GM12878 (cell line): Measurements from ENCODE around the gene SPDYE1. TPM values are rescaled to one million over a fixed set of nuclear protein-coding genes. Genes with fewer than 3 reads are reported as not detected.

Source experiments
- BRCA1 ChIP-seq: IDR thresholded peaks from 2 replicates; pipeline ENCODE4 v1.6.1; 2011; ENCODE audit warnings: low read depth, low read length, improper control_type of control experiment
- CBX5 ChIP-seq: sonication (generic); IDR thresholded peaks from 2 replicates; pipeline ENCODE4 v1.6.1; 2016; ENCODE audit warnings: low read depth, moderate library complexity, mild to moderate bottlenecking, inconsistent platforms
- CEBPB ChIP-seq, 2 experiments: fragments of 150-350 bp in 1 of 2; IDR thresholded peaks; 2 replicates each; pipeline ENCODE4 v1.6.1; 2012 to 2014; ENCODE audit warnings: low read depth in 2 of 2, low read length in 2 of 2, borderline replicate concordance in 1 of 2, inconsistent platforms in 1 of 2
- CHD4 ChIP-seq: fragments of 200-600 bp; sonication (generic); IDR thresholded peaks from 2 replicates; pipeline ENCODE4 v1.6.1; 2016; ENCODE audit warnings: mild to moderate bottlenecking
- CREB1 ChIP-seq: IDR thresholded peaks from 2 replicates; pipeline ENCODE4 v1.6.1; 2012; ENCODE audit warnings: low read depth, mild to moderate bottlenecking, inconsistent platforms
- E4F1 ChIP-seq: fragments of 450-650 bp; IDR thresholded peaks from 2 replicates; pipeline ENCODE4 v1.6.1; 2018; ENCODE audit warnings: borderline replicate concordance, mild to moderate bottlenecking; ENCODE audit not compliant: partially characterized antibody
- EED ChIP-seq: sonication (generic); IDR thresholded peaks from 2 replicates; pipeline ENCODE4 v1.6.1; 2016; ENCODE audit warnings: antibody characterized with exemption, low read depth
- GABPA ChIP-seq: IDR thresholded peaks from 2 replicates; pipeline ENCODE4 v1.6.1; 2014; ENCODE audit warnings: antibody characterized with exemption, low read depth, mild to moderate bottlenecking, inconsistent platforms
- HDGF ChIP-seq: fragments of 450-650 bp; IDR thresholded peaks from 2 replicates; pipeline ENCODE4 v1.6.1; 2016; ENCODE audit warnings: antibody characterized with exemption
- KDM1A ChIP-seq: fragments of 200-600 bp; sonication (generic); IDR thresholded peaks from 2 replicates; pipeline ENCODE4 v1.6.1; 2016; ENCODE audit warnings: borderline replicate concordance
- MLLT1 ChIP-seq: fragments of 450-650 bp; IDR thresholded peaks from 2 replicates; pipeline ENCODE4 v1.6.1; 2016; ENCODE audit warnings: mild to moderate bottlenecking
- MYB ChIP-seq: fragments of 150-350 bp; IDR thresholded peaks from 2 replicates; pipeline ENCODE4 v1.6.1; 2014; ENCODE audit warnings: mild to moderate bottlenecking, low read depth, low read length, borderline replicate concordance
- NRF1 ChIP-seq: conservative IDR thresholded peaks from 2 replicates; pipeline ENCODE4 v1.6.1; 2011; ENCODE audit warnings: mild to moderate bottlenecking, low read depth, low read length, improper control_type of control experiment
- POLR2AphosphoS2 ChIP-seq: IDR thresholded peaks from 2 replicates; pipeline ENCODE4 v1.6.1; 2011; ENCODE audit warnings: low read depth, mild to moderate bottlenecking, low read length, improper control_type of control experiment, moderate library complexity
- POU2F2 ChIP-seq: IDR thresholded peaks from 3 replicates; pipeline ENCODE4 v1.6.1; 2011; ENCODE audit warnings: low read depth, mild to moderate bottlenecking, low read length, borderline replicate concordance
- PRDM15 ChIP-seq: fragments of 450-650 bp; formaldehyde crosslinking; IDR thresholded peaks from 2 replicates; pipeline ENCODE4 v1.4.0; 2020; ENCODE audit warnings: mild to moderate bottlenecking, moderate library complexity
- RELB ChIP-seq: fragments of 450-650 bp; IDR thresholded peaks from 2 replicates; pipeline ENCODE4 v1.6.1; 2017; ENCODE audit warnings: low read depth, mild to moderate bottlenecking, moderate library complexity
- SMARCA5 ChIP-seq: fragments of 450-650 bp; IDR thresholded peaks from 2 replicates; pipeline ENCODE4 v1.6.1; 2017; ENCODE audit warnings: mild to moderate bottlenecking
- SPI1 ChIP-seq: IDR thresholded peaks from 2 replicates; pipeline ENCODE4 v1.6.1; 2011; ENCODE audit warnings: low read depth, mild to moderate bottlenecking, low read length, moderate library complexity, borderline replicate concordance; ENCODE audit not compliant: insufficient read depth
- SREBF2 ChIP-seq: IDR thresholded peaks from 2 replicates; pipeline ENCODE4 v1.6.1; 2012; ENCODE audit warnings: mild to moderate bottlenecking, low read length
- polyA plus RNA-seq, 11 experiments: library from polyadenylated mRNA; depleted of rRNA in 4 of 11; unstranded in 6 of 11; stranded (reverse) in 5 of 11; fragments of >200 nt; fragmentation: Nextera tagmentation in 4 of 11; fragmentation: Illumina TruSeq in 1 of 11; extraction: Ambion mirVana in 4 of 11; extraction: Trizol in 1 of 11; gene quantifications; 1 replicate in 1 of 11; 2 replicates in 10 of 11; pipeline versions ENCODE4 v1.2.1 to v1.2.3, GENCODE V29; 2011 to 2016; ENCODE audit warnings: inconsistent platforms in 2 of 11, missing spikeins in 2 of 11, low read depth in 1 of 11
- total RNA-seq, 4 experiments: library from RNA; depleted of rRNA in 3 of 4; stranded (reverse); fragments of >200 nt in 3 of 4; fragmentation: Illumina TruSeq in 1 of 4; extraction: Trizol in 1 of 4; gene quantifications; 2 replicates each; pipeline versions ENCODE4 v1.2.1 to v1.2.3, GENCODE V29; 2013 to 2021

SPDYE1 gene
- total and polyA plus RNA-seq, 10 of the 15 experiments (the other 5 are each of a cell fraction or from before 2014, with no cell fraction given): 0.04 to 1.3 (median 0.07) TPM; not detected in 3

- TF ChIP-seq GABPA (peak; percentile 95), SMARCA5 (no peak), KDM1A (no peak), E4F1 (peak; percentile 18), SREBF2 (peak; percentile 41; the same call in 1 of the 2 replicates), CEBPB (IDR thresholded peaks at IDR 0.05; ENCODE audit: borderline replicate concordance in 1 of 2, low read depth in 2 of 2, low read length in 2 of 2) (no peak), CREB1 (peak; percentile 70), PRDM15 (CRISPR knock-in tag) (no peak), EED (no peak), MYB (no peak), CHD4 (no peak), BRCA1 (no peak), HDGF (0 out of 2 replicates have a peak, but pooled peaks have one; percentile 63), POLR2AphosphoS2 (peak; percentile 92), SPI1 (no peak), CBX5 (no peak), RELB (peak; percentile 56; the same call in 1 of the 2 replicates), POU2F2 (peak; percentile 32; the same call in 1 of the 3 replicates), NRF1 (no peak), MLLT1 (peak; percentile 78)
Measured at GRCh38 chr7:44044315-44045225, 46.9 kb downstream of the SPDYE1 start, which contains the start of gene DBNL (continued).
